Panc1 (cell line): ENCODE measurements around the gene TINAGL1. TPM values are rescaled to one million over a fixed set of nuclear protein-coding genes. Genes with fewer than 3 reads are reported as not detected.

Experiments used
- ATAC-seq: fragments of 200-7000 bp; cut with Tn5 transposase; 2 replicates; pipeline ENCODE4 v1.9.1; 2020; ENCODE audit warnings: mild to moderate bottlenecking, moderate library complexity
- BruUV-seq: library from RNA; stranded (reverse); fragments of 400-500 nt; replicated peaks from 2 replicates; lab custom pipeline; 2021; lab: Mats Ljungman, UMichigan
- CTCF ChIA-PET: fragments of 300-600 bp; sonication (Branson Sonifier 250); formaldehyde crosslinking; loops from one replicate; lab custom pipeline; 2022; ENCODE audit warnings: antibody characterized with exemption; lab: Charles Lee
- POLR2A ChIA-PET: fragments of 300-600 bp; sonication (Branson Sonifier 250); formaldehyde crosslinking; loops from one replicate; lab custom pipeline; 2022; ENCODE audit warnings: antibody characterized with exemption; lab: Charles Lee
- DNase-seq: peaks from one replicate; pipeline ENCODE4 v3.0.0-alpha.2; 2010; ENCODE audit warnings: low read depth, low spot score
- H3K27ac ChIP-seq: 2 replicates; pipeline ENCODE4 v1.5.1; 2011; ENCODE audit warnings: mild to moderate bottlenecking, low read length, inconsistent platforms
- H3K27me3 ChIP-seq: fragments of 200-500 bp; sonication (Bioruptor generic); 2 replicates; pipeline ENCODE4 v1.6.0; 2014; ENCODE audit warnings: low read length, inconsistent platforms; ENCODE audit not compliant: control insufficient read depth, insufficient read depth
- H3K36me3 ChIP-seq: fragments of 200-500 bp; sonication (Bioruptor generic); 2 replicates; pipeline ENCODE4 v1.5.1; 2014; ENCODE audit warnings: inconsistent platforms, mild to moderate bottlenecking, low read length, moderate library complexity; ENCODE audit not compliant: control insufficient read depth, insufficient read depth
- H3K4me1 ChIP-seq: 2 replicates; pipeline ENCODE4 v1.5.1; 2011; ENCODE audit warnings: inconsistent platforms, mild to moderate bottlenecking, low read length, moderate library complexity; ENCODE audit not compliant: control insufficient read depth, insufficient read depth
- H3K4me3 ChIP-seq, 2 experiments: 2 replicates each; pipeline ENCODE4 v1.5.1; 2011 to 2012; ENCODE audit warnings: low read depth in 2 of 2, low read length in 2 of 2, mild to moderate bottlenecking in 2 of 2, inconsistent platforms in 1 of 2, moderate library complexity in 1 of 2
- H3K9me3 ChIP-seq: fragments of 200-500 bp; sonication (Bioruptor generic); 2 replicates; pipeline ENCODE4 v1.5.1; 2014; ENCODE audit warnings: low read depth, mild to moderate bottlenecking, inconsistent platforms, low read length, moderate library complexity; ENCODE audit not compliant: control insufficient read depth, insufficient read depth
- POLR2AphosphoS5 ChIP-seq: IDR thresholded peaks from 2 replicates; pipeline ENCODE4 v1.6.1; 2012; ENCODE audit warnings: mild to moderate bottlenecking, low read depth, low read length, moderate library complexity
- SIN3A ChIP-seq: IDR thresholded peaks from 2 replicates; pipeline ENCODE4 v1.6.1; 2012; ENCODE audit warnings: low read depth, mild to moderate bottlenecking, low read length, moderate library complexity, borderline replicate concordance; ENCODE audit not compliant: insufficient read depth
- TCF7L2 ChIP-seq: IDR thresholded peaks from 2 replicates; pipeline ENCODE4 v1.6.1; 2011; ENCODE audit warnings: mild to moderate bottlenecking, low read depth, low read length, inconsistent platforms
- in situ Hi-C: cut with HindIII; loops from 2 replicates; pipeline ENCODE4 v1.10.0; 2016; ENCODE audit warnings: low sequenced_read_pairs, low pct_unique_long_range_greater_than_20kb
- intact Hi-C: fragments of 100-400 bp; cut with micrococcal nuclease; formaldehyde crosslinking; loops from one replicate; pipeline ENCODE4 v1.10.0; 2022; ENCODE audit not compliant: unreplicated experiment
- total RNA-seq: library from RNA; stranded (reverse); gene quantifications from one replicate; pipeline ENCODE4 v1.2.1, GENCODE V29; 2021; ENCODE audit not compliant: unreplicated experiment
- TF ChIP-seq, protein P1 (sequence below), 2 experiments: IDR thresholded peaks; 2 replicates each; pipeline ENCODE4 v1.6.1; 2011 to 2012; ENCODE audit warnings: low read depth in 2 of 2, control low read depth in 1 of 2, low read length in 1 of 2, mild to moderate bottlenecking in 1 of 2, moderate library complexity in 1 of 2; ENCODE audit not compliant: insufficient read depth in 1 of 2
- TF ChIP-seq, protein P2 (sequence below): fragments of 450-650 bp; IDR thresholded peaks from 2 replicates; pipeline ENCODE4 v1.5.1; 2017; ENCODE audit warnings: mild to moderate bottlenecking

TINAGL1 gene
- total RNA-seq, 1 experiment from 2014 or later, result 6.1 TPM

- POLR2A ChIA-PET, result no interaction called here
- in situ Hi-C loops, result no loop called here
Measured at GRCh38 chr1:31535561-31535960, 40.8 kb upstream of the TINAGL1 start.

DNA sequence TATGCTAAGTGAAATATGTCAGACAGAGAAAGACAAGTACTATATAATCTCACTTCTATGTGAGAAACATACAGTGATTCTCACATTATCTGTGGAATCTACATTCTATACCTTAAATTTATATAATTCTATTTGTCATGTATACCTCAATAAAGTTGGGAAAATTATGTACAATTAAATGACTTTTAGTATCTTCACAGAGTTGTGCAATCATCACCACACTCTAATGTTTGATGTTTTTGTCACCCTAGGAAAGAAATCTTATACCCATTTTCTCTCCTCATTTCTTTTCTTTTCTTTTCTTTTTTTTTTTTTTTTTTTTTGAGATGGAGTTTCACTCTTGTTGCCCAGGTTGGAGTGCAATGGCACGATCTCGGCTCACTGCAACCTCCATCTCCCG lies 37.0 kb upstream of the TINAGL1 start:
- POLR2A ChIA-PET, result no interaction called here
- no TSS peak for BruUV-seq
- Histone ChIP-seq H3K27ac (no peak overlapping the region), H3K9me3 (no peaks in the 10 kb centered on the region), H3K36me3 (no peaks in the 10 kb centered on the region), H3K4me3 (no peak overlapping the region), H3K27me3 (no peaks in the 10 kb centered on the region; the same call in 1 of the 2 replicates), H3K4me1 (no peaks in the 10 kb centered on the region)
- in situ Hi-C loops (no loop called here), intact Hi-C loops (no loop called here)
- CTCF ChIA-PET, result no interaction called here
- no peak for ATAC-seq
- no peak for DNase-seq
- TF ChIP-seq POLR2AphosphoS5 (no peak), TCF7L2 (no peak), SIN3A (no peak)
- TF ChIP-seq, protein P1, sequence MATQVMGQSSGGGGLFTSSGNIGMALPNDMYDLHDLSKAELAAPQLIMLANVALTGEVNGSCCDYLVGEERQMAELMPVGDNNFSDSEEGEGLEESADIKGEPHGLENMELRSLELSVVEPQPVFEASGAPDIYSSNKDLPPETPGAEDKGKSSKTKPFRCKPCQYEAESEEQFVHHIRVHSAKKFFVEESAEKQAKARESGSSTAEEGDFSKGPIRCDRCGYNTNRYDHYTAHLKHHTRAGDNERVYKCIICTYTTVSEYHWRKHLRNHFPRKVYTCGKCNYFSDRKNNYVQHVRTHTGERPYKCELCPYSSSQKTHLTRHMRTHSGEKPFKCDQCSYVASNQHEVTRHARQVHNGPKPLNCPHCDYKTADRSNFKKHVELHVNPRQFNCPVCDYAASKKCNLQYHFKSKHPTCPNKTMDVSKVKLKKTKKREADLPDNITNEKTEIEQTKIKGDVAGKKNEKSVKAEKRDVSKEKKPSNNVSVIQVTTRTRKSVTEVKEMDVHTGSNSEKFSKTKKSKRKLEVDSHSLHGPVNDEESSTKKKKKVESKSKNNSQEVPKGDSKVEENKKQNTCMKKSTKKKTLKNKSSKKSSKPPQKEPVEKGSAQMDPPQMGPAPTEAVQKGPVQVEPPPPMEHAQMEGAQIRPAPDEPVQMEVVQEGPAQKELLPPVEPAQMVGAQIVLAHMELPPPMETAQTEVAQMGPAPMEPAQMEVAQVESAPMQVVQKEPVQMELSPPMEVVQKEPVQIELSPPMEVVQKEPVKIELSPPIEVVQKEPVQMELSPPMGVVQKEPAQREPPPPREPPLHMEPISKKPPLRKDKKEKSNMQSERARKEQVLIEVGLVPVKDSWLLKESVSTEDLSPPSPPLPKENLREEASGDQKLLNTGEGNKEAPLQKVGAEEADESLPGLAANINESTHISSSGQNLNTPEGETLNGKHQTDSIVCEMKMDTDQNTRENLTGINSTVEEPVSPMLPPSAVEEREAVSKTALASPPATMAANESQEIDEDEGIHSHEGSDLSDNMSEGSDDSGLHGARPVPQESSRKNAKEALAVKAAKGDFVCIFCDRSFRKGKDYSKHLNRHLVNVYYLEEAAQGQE (IDR thresholded peaks at IDR 0.05; ENCODE audit: insufficient read depth in 1 of 2, low read depth in 2 of 2, low read length in 1 of 2), result no peak
- TF ChIP-seq, protein P2, sequence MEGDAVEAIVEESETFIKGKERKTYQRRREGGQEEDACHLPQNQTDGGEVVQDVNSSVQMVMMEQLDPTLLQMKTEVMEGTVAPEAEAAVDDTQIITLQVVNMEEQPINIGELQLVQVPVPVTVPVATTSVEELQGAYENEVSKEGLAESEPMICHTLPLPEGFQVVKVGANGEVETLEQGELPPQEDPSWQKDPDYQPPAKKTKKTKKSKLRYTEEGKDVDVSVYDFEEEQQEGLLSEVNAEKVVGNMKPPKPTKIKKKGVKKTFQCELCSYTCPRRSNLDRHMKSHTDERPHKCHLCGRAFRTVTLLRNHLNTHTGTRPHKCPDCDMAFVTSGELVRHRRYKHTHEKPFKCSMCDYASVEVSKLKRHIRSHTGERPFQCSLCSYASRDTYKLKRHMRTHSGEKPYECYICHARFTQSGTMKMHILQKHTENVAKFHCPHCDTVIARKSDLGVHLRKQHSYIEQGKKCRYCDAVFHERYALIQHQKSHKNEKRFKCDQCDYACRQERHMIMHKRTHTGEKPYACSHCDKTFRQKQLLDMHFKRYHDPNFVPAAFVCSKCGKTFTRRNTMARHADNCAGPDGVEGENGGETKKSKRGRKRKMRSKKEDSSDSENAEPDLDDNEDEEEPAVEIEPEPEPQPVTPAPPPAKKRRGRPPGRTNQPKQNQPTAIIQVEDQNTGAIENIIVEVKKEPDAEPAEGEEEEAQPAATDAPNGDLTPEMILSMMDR, result no peak

More at GRCh38 chr1:31535561-31535960, 40.8 kb upstream of the TINAGL1 start:
- BruUV-seq, result no TSS peak
- CTCF ChIA-PET, result interaction anchor here (0.6 kb wide), 1 partner anchor 35 kb away, joined by 3 read pairs; no protein-coding TSS in a partner anchor
- H3K4me3 ChIP-seq, result no peak overlapping the region
- DNase-seq (no peak), ATAC-seq (no peak)
- no peak for TF ChIP-seq SIN3A
- no peak for TF ChIP-seq POLR2AphosphoS5
- TF ChIP-seq, protein P1 (IDR thresholded peaks at IDR 0.05; ENCODE audit: insufficient read depth in 1 of 2, low read depth in 2 of 2, low read length in 1 of 2), result no peak
- TF ChIP-seq TCF7L2, result no peak
- TF ChIP-seq, protein P2, result no peak
- peaks cover 3% of the 10 kb centered on the region; the same call in 1 of the 2 replicates for H3K27me3 ChIP-seq
- no peaks in the 10 kb centered on the region for H3K4me1 ChIP-seq
- no peaks in the 10 kb centered on the region for H3K36me3 ChIP-seq
- intact Hi-C loops, result no loop called here
- no peaks in the 10 kb centered on the region for H3K9me3 ChIP-seq
- H3K27ac ChIP-seq, result no peak overlapping the region
